Tibial nerve (tissue), 4 donors: ENCODE data around the gene KIDINS220. TPM values are rescaled to one million over a fixed set of nuclear protein-coding genes. Genes with fewer than 3 reads are reported as not detected.

ENCODE experiments used
- DNase-seq, 2 donors: peaks; one replicate each; pipeline ENCODE4 v3.0.0-alpha.2; 2019; ENCODE audit warnings: low spot score in 2 of 2
- H3K27ac ChIP-seq, 4 donors: fragments of 200-600 bp; sonication (generic) in 3 of 4; one replicate each; pipeline ENCODE4 v1.5.1; 2017 to 2019; ENCODE audit warnings: mild to moderate bottlenecking in 1 of 4
- H3K27me3 ChIP-seq, 2 donors: fragments of 200-600 bp; sonication (generic) in 1 of 2; one replicate each; pipeline versions ENCODE4 v1.5.1 to v1.6.0; 2017 to 2019
- H3K36me3 ChIP-seq, 3 donors: fragments of 200-600 bp; sonication (generic); one replicate each; pipeline ENCODE4 v1.5.1; 2018 to 2019
- H3K4me1 ChIP-seq, 4 donors: fragments of 200-600 bp; sonication (generic) in 3 of 4; one replicate each; pipeline ENCODE4 v1.5.1; 2017 to 2019
- H3K4me3 ChIP-seq, 4 donors: fragments of 200-600 bp; sonication (generic) in 3 of 4; one replicate each; pipeline ENCODE4 v1.5.1; 2017 to 2019; ENCODE audit warnings: mild to moderate bottlenecking in 1 of 4, moderate library complexity in 1 of 4
- H3K9me3 ChIP-seq, 4 donors: fragments of 200-600 bp; sonication (generic) in 3 of 4; one replicate each; pipeline ENCODE4 v1.5.1; 2017 to 2019
- EP300 ChIP-seq, 2 donors: sonication (generic); formaldehyde crosslinking; IDR thresholded peaks; one replicate each; pipeline ENCODE4 v1.6.1; 2017; ENCODE audit warnings: antibody characterized with exemption in 2 of 2, mild to moderate bottlenecking in 1 of 2
- POLR2A ChIP-seq, 2 donors: fragments of 450-650 bp; IDR thresholded peaks; one replicate each; pipeline ENCODE4 v1.6.1; 2017; ENCODE audit warnings: antibody characterized with exemption in 2 of 2, mild to moderate bottlenecking in 2 of 2, moderate library complexity in 2 of 2
- WGBS, 2 donors: methylation state at CpG; one replicate each; pipeline ENCODE4 v1.1.5; 2018; 5-methylcytosine and 5-hydroxymethylcytosine counted together
- total RNA-seq, 4 donors: library from RNA; depleted of rRNA; stranded (reverse); fragments of >200 nt; gene quantifications; one replicate each; pipeline ENCODE4 v1.1.0, GENCODE V29; 2016
- TF ChIP-seq, protein P1 (sequence below), 5 experiments: fragments of 200-600 bp in 3 of 5; fragments of 450-650 bp in 2 of 5; sonication (generic) in 3 of 5; IDR thresholded peaks; one replicate each; pipeline ENCODE4 v1.5.1; 2016 to 2019; ENCODE audit warnings: antibody characterized with exemption in 5 of 5, mild to moderate bottlenecking in 3 of 5, moderate library complexity in 2 of 5

Gene KIDINS220
- total RNA-seq, 4 donors from 2014 or later = 80.1 to 131 (median 109) TPM

DNA sequence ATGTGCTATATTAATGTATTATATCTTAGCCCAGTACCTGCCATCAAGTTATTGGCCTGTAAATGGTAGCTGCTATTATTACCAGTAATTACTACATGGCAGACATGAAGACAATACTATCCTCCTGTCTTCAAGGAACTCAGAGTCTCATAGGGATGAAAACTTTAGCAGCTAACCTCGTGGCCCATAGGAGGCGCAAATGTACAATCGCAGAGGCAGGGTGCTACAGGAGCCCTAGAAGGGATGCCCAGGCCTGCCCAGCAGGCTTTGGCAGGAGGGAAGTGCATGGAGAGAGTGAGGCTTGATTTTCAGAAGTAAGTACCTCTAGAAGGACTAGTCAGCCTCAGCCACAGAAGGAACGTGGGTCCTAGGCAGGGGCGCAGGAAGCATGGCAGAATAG, 44.7 kb upstream of the KIDINS220 start:
- TF ChIP-seq EP300 (IDR thresholded peaks at IDR 0.05) (no peak), POLR2A (IDR thresholded peaks at IDR 0.05) (no peak)
- TF ChIP-seq, protein P1, sequence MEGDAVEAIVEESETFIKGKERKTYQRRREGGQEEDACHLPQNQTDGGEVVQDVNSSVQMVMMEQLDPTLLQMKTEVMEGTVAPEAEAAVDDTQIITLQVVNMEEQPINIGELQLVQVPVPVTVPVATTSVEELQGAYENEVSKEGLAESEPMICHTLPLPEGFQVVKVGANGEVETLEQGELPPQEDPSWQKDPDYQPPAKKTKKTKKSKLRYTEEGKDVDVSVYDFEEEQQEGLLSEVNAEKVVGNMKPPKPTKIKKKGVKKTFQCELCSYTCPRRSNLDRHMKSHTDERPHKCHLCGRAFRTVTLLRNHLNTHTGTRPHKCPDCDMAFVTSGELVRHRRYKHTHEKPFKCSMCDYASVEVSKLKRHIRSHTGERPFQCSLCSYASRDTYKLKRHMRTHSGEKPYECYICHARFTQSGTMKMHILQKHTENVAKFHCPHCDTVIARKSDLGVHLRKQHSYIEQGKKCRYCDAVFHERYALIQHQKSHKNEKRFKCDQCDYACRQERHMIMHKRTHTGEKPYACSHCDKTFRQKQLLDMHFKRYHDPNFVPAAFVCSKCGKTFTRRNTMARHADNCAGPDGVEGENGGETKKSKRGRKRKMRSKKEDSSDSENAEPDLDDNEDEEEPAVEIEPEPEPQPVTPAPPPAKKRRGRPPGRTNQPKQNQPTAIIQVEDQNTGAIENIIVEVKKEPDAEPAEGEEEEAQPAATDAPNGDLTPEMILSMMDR (IDR thresholded peaks at IDR 0.05) = no peak
- peaks cover 0 to 23% (median 4%) of the 10 kb centered on the region in 3 donors for H3K36me3 ChIP-seq
- WGBS, 2 donors = 77 to 78% methylated on average over 5 of the region's 5 CpGs
- DNase-seq = no peak
- H3K4me1 ChIP-seq = no peaks in the 10 kb centered on the region
- no peaks in the 10 kb centered on the region for H3K9me3 ChIP-seq
- H3K27me3 ChIP-seq = no peaks in the 10 kb centered on the region
- no peak overlapping the region for H3K27ac ChIP-seq
- H3K4me3 ChIP-seq = no peak overlapping the region

DNA sequence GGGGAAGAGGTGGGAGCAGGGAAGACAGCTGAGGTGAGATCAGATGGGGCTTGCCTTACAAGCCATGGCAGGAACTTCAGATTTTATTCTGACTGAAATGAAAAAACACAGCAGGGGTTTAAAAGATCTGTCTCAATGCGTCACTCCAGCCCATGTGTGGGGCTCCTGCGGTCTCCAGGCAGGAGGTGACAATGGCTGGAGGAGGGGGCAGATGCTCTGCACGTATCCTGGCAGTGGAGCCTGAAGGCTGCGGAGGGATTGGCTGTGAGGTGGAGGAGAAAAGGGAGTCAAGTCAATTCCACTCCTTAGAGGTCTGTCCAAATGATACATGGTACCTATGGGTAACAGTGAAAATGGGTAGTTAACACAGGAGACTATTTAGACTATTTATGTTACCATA, 40.5 kb upstream of the KIDINS220 start:
- no peak overlapping the region for H3K4me3 ChIP-seq
- no peak for DNase-seq
- H3K4me1 ChIP-seq = peaks cover 0 to 2% (median 0%) of the 10 kb centered on the region in 4 donors
- no peak for TF ChIP-seq EP300 (IDR thresholded peaks at IDR 0.05)
- no peak for TF ChIP-seq POLR2A (IDR thresholded peaks at IDR 0.05)
- TF ChIP-seq, protein P1 (IDR thresholded peaks at IDR 0.05) = no peak
- H3K27ac ChIP-seq = no peak overlapping the region
- no peaks in the 10 kb centered on the region for H3K9me3 ChIP-seq
- peaks cover 0 to 36% (median 4%) of the 10 kb centered on the region in 3 donors for H3K36me3 ChIP-seq
- WGBS, 2 donors = 94 to 99% methylated on average over 4 of the region's 4 CpGs
- no peaks in the 10 kb centered on the region for H3K27me3 ChIP-seq

DNA sequence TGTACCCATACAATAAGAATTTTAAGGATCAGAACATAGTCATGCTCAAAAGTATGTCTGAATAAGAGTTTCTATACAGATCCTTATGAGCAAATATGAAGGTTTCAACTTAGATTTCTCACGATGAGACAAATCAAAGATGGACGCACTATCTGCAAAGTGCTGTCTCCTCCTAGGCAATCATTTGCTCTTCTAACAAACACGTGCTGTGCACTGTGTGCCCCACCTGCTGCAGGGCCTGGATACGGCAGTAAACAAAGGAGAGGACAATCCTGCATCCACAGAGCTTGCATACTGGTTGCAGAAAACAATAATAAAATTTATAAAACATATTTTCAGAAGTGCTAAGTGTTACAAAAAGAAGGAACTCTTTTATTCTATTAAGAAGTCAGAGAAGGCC, 39.9 kb upstream of the KIDINS220 start:
- DNase-seq = no peak
- WGBS, 2 donors = 87 to 88% methylated on average over 4 of the region's 4 CpGs
- Histone ChIP-seq H3K36me3 (peaks cover 0 to 34% (median 4%) of the 10 kb centered on the region in 3 donors), H3K27me3 (no peaks in the 10 kb centered on the region), H3K9me3 (no peaks in the 10 kb centered on the region), H3K4me1 (peaks cover 0 to 3% (median 0%) of the 10 kb centered on the region in 4 donors), H3K27ac (no peak overlapping the region), H3K4me3 (no peak overlapping the region)
- no peak for TF ChIP-seq EP300 (IDR thresholded peaks at IDR 0.05)
- no peak for TF ChIP-seq POLR2A (IDR thresholded peaks at IDR 0.05)
- TF ChIP-seq, protein P1 (IDR thresholded peaks at IDR 0.05) = no peak

DNA sequence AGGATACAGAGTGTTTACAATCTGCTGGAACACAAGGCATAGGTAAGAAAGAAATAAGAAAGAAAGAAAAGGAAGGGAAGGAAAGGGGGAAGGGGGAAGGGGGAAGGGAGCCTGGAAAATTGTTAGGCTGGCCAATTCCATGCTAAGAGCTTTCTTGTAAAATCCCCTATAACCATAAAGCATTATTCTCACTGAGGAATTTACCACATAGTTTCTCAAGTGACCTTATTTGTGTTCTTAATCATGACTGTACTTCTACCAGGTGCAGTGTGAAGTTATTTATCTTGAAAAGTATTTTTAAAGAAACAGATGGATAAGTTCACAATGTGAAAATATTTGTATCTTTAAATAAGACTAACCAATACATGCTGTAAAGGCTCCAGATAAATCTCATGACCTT, 39.2 kb upstream of the KIDINS220 start:
- no peak for DNase-seq
- TF ChIP-seq EP300 (IDR thresholded peaks at IDR 0.05) (no peak), POLR2A (IDR thresholded peaks at IDR 0.05) (no peak)
- TF ChIP-seq, protein P1 (IDR thresholded peaks at IDR 0.05) = no peak
- no peaks in the 10 kb centered on the region for H3K9me3 ChIP-seq
- H3K36me3 ChIP-seq = peaks cover 0 to 30% (median 4%) of the 10 kb centered on the region in 3 donors
- no peak overlapping the region for H3K27ac ChIP-seq
- peaks cover 0 to 3% (median 0%) of the 10 kb centered on the region in 4 donors for H3K4me1 ChIP-seq
- H3K4me3 ChIP-seq = no peak overlapping the region
- H3K27me3 ChIP-seq = no peaks in the 10 kb centered on the region

DNA sequence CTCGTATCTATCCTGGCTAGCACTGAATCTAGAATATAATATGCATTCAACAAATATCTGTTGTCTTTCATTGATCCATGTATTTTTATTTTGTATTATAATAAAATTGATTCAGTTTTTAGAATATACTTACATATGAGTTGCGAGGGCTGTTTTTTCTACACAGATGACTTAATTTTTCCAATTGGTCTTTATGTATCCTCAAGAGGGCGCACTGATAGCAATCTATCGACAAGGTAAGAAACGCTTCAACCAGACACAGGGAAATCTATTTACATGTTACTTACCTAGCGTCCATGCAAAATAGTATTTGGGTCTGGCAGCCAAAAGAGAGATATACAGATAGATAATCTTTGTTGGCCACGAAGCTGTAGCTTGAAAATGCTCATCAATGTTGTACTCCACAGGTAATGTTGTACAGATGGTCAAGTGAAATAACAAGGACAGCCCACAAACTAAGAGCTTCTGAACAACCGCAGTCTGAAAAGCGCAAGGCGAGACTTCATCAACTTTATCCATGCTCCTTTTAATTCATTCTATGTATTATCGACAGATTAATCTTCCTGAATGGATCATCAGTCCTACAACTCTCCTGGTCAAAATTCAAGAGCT, 35.5 kb upstream of the KIDINS220 start:
- Histone ChIP-seq H3K4me1 (peaks cover 0 to 3% (median 0%) of the 10 kb centered on the region in 4 donors), H3K27me3 (no peaks in the 10 kb centered on the region), H3K9me3 (no peaks in the 10 kb centered on the region), H3K27ac (no peak overlapping the region), H3K4me3 (no peak overlapping the region), H3K36me3 (peaks cover 0 to 18% (median 4%) of the 10 kb centered on the region in 3 donors)
- 49 to 50% methylated on average over 11 of the region's 11 CpGs for WGBS, 2 donors
- DNase-seq = peak in 1 of 2 donors; percentile 8
- TF ChIP-seq, protein P1 (IDR thresholded peaks at IDR 0.05) = peak; percentile 39 to 47 (median 44)
- TF ChIP-seq EP300 (IDR thresholded peaks at IDR 0.05) (no peak), POLR2A (IDR thresholded peaks at IDR 0.05) (no peak)
